NCI-H1694 treated with DMSO at 0.1 percent for 48 hours (cell line): Measurements from ENCODE around the gene RALY.

Source experiments
- DNase-seq: peaks from one replicate; lab custom pipeline; 2025; lab: John Stamatoyannopoulos, UW

RALY gene

DNA sequence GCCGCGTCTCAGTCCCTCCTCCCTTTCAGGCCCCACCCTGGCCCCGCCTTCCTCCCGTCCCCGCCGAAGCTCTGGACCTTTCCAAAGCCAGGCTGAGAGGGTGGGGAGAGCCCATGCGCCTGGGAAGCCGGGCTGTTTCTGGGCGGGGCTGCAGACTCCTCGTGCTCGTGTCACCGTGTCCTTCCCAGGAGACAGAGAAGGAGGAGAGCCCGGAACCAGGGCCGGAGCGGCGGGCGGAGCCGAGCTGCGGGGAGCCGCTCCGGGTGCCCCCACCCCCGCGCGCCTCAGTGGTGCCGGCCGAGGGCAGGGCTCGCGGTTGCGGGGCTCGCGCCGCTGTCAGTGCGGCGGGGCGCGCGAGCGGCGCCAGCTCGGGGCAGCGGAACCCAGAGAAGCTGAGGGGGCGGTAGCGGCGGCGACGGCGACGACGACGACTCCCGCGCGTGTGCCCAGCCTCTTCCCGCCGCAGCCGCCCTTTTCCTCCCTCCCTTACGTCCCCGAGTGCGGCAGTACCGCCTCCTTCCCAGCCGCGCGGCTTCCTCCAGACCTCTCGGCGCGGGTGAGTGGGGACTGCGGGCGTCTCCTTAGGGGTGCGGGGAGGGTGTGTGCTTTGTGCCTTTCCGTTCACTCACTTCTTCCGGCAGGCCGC is at the start of gene RALY:
TSS of gene RALY (plus strand) at position 336 of the 646 bp plus-strand sequence. CDS start 78,164 bp downstream, outside the sequence.
- peak; percentile 60 for DNase-seq

DNA sequence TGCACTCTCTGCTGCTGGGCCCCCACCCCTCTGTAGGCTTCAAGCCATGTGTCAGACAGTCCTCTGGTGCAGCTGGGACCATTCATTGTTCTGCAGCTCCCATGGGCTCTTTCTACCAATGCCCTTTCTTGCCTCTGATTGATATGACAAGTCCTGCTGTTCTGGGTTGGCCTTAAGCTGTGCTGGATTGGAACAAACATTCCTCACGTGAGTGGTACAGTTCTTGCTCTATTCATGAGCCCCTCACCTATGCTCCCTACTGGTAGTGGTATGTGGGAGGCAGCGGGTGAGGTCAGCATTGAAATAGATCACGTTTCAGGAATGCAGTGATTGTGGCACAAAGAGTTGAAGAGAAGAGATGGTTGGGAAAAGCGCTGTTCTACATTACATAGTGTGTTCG is 48.8 kb upstream of the RALY start:
- DNase-seq, result no peak

DNA sequence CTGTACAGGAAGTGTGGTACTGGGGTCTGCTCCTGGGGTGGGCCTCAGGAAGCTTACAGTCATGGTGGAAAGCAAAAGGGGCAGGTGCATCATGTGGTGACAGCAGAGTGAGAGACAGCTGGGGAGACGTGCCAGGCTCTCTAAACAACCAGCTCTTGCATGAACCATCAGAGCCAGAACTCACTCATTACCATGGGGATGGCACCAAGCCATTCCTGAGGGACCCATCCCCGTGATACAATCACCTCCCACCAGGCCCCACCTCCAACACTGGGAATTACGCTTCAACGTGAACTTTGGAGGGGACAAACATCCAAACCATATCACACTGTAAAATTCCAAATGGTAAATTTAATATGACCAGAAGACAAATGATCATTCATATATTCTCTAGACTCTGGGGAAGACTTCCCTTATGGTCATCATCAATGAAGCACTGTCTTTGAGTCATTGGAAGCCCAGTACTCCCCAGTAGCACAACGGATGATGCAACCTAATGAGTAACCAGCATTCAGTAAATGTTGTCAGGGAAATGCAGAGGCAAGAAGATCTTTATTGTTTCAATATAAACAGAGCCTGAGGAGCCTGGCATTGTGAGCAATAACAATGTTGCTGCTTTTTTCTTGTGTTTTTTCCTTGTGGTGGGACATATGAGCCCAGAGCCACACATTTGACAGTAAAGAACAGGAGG is 48.2 kb upstream of the RALY start:
- DNase-seq, result no peak

DNA sequence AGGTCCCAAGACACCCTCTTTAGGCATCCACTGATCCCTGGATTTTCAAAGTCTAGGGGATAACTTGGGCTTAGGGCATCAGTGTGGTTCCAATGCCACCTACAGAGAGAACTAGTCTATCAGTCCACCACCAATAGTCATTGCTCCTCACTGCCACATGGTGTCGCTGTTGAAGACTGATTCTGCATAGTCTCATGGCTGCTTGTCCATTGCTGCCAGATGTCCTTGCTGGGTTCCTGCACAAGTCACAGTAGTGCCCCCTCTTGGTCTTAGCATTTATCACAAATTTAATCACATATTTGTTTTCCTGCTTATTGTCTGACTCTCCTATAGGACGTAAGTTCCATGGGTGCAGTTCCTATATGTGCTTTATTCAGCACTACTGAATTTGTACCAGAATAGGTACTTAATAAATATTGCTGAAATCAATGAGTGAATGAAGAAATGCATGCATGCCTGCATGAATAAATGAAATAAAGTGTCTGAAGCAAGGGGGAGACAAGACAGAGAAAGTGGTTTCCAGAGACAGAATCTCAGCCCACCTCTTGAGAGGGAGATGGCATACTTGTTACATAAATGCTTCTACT is 45.9 kb upstream of the RALY start:
- DNase-seq, result peak; percentile 43

DNA sequence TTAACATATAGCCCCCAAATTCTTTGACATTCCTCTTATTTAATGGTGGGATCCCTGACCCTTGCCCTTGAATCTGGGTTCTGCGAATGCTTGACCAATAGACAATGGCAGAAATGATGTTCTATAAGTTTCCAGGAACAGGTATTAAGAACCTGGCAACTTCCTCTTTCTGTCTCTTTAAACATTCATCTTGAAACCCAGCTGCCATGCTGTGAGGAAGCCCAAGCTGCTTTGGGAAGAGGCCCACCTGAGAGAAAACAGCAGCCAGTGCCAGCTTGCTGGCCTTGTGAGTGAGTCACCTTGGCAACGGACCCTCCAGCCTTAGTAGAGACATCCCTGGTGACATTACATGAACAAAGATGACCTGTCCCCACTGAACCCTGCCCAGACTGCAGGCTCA is 45.2 kb upstream of the RALY start:
- no peak for DNase-seq

DNA sequence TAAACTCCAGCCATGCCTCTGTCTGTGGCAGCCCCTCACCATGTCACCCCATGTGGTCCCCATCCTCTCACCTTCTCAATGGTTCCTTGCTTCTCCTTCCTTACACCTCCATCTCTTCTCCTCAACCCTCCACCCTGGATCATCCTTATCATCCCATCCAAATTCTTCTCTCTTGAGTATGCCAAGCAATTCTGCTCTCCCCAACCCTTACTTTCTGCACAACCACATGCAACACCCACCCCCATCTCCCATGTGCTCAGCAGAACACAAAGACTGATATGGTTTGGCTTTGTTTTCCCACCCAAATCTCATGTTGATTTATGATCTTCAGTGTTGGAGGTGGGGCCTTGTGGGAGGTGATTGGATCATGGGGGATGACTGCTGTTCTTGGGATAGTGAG is 42.5 kb upstream of the RALY start:
- DNase-seq, result no peak

DNA sequence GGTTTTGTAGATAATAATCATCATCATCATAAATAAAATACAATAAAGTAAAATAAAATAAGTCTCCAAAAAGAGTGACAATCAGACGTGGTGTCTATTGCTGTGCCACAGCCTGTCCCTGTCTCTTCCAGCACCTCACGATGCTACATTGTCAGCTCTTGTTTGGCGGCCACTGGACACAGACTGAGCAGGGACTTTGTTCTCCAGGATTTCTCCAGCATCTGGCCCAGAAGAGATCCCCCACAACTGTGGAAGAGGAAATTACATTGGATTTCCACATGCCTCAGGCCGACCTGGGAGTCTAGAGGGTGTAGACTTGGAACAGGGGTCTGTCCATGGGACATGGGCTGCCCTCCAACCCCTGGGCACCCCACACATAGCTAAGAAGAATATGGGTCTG is 39.2 kb upstream of the RALY start:
- DNase-seq, result no peak

DNA sequence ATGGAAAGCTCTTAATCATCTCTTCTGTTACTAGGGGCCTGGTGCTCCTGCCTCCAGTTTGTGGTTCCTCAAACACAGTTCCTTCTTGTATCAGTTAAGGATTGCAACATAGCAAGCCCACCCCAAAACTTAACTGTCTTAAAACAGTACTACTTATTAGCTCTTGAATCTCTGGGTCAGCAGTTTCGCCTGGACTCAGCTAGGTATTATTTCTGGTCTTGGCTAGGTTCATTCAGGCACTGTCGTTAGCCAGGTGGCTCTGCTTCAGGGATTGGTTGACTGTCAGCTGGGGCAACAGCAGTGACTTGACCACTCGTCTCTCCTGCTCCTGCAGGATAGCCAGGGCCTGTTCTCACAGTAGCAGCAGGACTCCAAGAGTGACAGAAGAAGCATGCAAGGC is 30.0 kb upstream of the RALY start:
- no peak for DNase-seq

DNA sequence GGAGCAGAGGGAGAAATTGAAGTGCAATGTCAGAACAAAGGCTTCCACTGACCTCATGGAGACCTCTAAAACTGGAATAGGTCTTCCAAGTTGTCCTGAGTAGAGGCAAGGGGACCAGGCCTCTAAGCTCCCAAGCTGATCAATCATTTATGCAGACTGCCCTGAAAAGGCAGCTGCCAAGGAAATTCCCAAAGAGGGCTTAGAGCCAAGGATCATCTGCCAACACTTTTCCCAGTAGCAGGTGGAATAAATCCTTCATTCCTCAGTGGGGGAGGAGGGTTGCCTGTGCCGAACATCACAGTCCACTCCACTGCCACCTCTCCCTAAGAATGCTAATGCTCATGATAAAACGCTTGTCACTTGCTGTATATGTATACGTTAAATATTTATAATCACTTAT is 29.3 kb upstream of the RALY start:
- DNase-seq, result no peak

DNA sequence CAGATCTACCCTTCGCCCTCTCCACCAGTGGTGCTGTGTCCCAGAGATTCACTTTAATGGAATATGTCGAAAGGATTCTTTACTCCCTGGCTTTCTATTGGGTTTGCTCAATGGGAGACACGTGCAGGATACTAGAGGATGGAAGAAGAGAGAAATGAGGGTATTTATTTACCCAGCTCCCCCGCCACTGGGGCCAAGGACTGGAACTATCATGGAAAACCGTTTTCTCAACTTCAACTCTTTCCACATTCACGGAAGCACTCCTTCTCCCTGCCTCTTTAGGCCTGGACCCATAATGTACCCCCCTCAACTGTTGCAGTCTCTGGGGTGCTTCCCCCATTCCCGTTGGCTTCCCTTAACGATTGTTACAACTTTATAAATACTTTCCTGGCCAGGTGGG is 26.6 kb upstream of the RALY start:
- DNase-seq, result no peak

DNA sequence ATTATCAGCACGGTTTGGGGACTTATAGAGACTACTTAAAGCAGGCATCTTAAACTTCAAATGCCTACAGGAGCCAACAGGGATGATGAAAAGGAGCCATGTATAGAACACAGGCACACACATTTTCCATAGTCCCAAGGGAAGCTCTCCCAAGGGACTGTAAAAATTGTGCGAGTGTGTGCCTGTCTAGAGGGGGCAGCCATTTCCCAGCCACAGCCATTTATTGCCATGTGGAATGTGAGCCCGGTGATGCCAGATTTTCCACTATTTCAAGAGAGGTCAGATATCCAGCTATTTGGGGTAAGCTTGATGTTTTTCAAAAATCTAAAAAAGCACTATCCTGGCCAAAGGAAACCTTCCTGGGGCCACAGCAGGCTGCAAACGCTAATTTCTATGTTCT is 24.1 kb upstream of the RALY start:
- no peak for DNase-seq

DNA sequence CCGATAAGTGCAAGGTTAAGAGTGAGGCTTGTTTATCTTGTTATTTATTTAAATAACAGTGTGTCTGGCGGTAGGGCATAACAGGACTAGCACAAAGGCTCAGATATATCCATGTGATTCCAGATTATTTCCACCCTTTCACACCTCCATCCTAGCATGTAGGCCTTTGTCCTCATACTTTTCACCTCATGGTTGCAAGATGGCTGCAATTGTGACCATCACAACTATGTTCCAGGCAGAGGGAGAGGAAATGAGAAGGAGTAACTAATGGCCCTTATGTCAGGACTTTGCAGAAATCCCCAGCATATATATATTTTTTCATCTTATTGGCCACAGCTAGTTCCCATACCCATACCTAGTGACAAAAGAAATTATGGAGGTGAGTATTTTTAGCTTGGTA is 23.5 kb upstream of the RALY start:
- no peak for DNase-seq

DNA sequence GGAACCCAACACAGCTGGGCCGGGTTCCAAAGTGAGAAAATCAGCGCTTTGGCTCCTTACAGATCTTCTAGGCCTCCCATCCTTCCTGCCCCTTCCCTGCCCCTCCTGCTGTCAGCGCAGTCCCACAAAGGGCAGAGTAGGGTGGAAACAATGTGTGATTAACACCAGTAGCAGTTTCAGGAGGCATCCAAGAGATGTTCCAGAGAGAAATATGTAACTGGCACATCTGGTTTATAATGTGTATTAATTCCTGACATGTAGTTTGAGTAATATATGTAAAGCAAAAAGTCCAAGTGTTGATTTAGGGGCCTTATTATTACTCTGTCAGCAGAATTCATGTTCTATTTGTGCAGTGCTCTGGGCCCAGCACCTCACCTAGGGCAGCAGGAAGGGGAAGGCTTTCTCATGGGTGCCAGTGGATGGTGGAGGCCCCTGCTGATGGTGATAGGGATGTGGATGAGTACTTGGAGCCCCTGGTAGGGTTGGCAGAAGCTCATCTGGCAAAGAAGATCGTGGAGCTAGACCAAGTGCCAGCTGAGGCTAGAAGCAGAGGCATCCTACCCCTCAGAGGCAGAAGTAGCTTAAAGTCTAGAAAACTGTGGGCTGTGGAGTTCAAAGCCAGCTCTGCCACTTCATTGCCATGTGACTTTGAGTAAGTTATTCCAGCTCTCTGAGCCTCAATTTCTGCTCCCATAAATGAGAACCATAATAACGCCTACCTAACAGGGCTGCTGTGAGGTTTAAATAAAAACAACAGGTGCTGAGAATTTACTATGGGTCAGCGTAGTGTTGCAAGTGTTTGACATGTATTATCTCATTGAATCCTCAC is 22.4 kb upstream of the RALY start:
- DNase-seq, result no peak

DNA sequence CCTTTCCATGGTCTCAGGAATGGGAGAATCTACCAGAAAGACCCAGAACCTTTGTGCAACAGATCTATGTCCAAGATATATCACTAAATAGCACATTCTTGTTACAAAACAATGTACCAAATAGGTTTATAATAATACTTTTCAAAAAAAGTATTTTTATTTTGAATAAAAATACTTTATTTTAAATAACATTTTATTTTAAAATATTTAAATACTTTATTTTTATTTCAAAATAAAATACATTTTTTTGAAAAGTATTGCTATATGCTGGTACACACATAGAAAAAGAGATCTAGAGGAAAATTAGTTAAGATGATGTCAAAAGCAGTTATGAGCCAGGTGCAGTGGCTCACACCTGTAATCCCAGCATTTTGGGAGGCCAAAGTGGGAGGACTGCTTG is 16.8 kb upstream of the RALY start:
- DNase-seq, result no peak

DNA sequence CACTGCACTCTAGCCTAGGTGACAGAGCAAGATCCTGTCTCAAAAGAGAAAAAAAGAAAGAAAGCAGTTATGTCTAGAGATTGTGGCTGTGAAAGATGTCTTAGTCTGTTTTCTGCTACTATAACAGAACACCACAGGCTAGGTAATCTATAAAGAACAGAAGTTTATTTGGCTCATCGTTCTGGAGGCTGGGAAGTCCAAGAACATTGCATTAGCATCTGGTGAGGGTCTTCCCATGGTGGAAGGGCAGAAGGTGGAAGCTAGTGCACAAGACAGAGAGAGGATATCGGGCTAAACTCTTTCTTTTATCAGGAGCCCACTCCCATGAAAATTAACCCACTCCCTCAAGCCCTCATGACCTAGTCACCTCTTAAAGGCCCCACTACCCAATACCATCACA is 16.2 kb upstream of the RALY start:
- DNase-seq, result no peak

DNA sequence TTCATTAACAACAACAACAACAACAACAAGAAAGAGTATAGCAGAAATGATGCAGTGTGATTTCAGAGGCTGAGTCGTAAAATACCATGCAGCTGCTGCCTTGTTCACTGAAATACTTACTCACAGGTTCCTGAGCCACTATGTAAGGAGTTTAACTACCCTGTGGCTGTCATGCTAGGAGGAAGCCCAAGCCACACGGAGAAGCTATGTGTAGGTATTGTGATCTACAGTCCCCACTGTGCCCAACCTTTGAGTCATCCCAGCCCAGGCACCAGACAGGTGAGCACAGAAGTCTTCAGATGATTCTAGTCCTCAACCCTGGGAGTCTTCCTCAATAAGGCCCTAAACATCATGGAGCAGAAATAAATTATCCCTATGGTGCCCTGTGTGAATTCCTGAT is 14.6 kb upstream of the RALY start:
- no peak for DNase-seq

DNA sequence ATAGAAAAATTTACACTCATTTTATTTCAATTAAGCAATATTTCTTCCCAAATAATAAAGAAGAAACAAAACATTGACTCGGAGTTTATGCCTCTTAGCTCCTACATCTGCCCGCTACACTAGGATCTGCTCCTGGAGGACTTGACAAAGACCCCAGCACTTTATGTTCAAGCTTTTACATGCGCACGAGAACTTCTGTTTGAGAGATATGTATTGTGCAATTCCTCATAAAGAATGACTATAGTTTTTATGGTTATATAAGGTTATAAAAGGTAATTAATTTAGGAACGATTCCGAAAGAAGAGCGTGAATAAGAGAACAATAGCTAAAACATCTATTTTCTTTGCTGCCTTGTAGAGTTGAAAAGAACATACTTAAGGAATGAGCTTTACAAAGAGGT is 12.4 kb upstream of the RALY start:
- no peak for DNase-seq

DNA sequence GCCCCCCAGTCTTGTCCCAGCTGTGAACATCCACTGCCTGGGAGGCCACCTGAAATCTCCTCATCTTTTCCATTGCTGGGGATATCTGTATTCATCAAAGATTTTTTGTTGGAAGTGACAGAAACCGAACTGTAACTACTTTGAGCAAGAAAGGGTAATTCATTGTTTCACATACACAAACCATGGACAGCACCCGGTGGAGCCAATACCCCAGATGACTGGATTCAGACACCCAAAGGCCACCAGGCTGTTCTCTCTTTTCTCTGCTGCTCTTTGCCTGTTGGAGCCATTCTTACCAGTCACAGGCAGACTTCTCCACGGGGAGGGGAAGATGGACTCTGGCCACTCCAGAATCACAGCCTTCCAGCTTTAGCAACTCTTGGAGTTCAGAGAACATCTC is 11.7 kb upstream of the RALY start:
- no peak for DNase-seq

DNA sequence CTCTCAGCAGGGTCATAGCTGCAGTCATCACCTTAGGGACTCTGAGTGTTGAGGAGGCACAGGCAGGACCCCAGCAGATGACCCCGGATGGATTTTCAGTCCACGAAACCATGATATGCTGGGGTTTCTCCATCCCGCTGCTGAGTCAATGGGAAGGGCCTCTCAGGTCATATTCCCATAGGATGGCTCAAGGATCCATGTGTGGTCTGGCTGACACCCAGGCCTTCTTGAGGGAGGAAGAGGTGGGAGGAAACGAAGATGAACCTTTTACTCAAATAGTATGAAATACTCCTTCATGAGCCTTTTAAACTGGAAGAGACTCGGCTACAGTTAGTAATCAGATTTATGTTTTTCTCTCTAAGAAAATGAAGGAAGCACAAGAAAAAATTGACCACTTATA is 10.3 kb upstream of the RALY start:
- DNase-seq, result no peak

DNA sequence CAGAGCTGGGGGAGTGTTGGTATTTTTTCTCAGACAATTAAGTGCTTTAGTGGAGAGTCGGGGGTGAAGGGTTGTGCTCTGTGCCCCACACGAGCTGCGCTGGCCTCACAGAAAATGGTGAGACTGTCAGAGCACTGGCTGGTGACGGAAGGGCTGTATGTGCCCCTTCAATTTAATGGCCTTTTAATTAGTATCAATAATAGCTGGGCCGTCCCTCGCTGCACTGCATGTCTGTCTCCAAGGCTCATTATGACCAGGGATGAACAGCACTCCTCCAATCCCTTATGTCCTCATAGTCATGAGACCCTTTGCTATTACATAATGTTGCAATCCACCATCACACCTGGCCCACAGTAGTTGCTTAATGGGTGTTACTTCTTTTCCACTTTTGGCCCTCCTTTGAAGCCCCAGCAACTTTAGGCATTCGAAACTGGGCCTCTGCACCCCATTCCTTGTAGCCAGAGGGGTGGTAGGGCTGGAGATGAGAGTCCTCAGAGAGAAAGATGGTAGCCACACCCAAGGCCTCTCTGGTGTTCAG is 9.5 kb upstream of the RALY start:
- no peak for DNase-seq

DNA sequence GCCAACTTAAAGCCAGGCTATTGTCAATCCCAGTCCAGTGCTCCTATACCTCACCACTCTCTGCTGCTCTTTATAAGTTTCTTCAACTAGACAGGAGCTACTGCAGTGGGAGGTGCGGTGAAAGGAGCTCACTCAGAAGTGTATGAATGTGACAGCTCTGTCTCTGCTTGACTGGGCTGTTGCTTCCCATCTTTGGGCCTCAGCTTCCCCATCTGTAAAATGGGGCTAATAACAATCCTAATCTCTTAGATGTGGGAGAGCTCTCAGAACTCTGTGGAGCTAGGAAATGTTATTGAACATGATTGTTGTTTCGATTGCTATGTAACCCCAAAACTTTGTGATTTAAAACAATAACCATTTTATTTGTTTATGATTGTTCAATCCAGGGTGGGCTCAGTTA is 8.4 kb upstream of the RALY start:
- no peak for DNase-seq

DNA sequence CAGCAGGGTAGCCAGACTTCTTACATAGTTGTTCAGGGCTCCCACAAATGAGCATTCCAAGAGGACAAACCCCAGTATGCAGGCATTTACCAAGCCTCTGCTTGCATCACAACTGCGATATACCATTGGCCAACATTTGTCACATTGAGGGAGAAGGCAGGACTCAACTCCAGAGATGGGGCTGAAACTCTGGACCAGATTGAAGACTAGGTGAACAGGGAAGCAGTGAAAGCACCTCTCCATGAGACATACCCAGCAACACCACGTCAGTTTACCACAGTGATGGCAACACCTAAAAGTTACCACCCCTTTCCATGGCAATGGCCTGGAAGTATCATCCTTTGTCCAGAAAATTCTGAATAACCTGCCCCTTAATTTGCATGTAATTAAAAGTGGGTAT is 7.9 kb upstream of the RALY start:
- DNase-seq, result no peak
